ENCODE results near the gene RAP1GAP2.
"Not testable (repeated sequence)": the region's sequence is repeated elsewhere in the genome, so short reads cannot be mapped to it uniquely, and the experiment has no call there.

RAP1GAP2 gene

GRCh38 chr17:2814481-2815341 lies 18.5 kb downstream of the RAP1GAP2 start:
- no peak for DNase-seq (ENCODE audit: low spot score)

DNA sequence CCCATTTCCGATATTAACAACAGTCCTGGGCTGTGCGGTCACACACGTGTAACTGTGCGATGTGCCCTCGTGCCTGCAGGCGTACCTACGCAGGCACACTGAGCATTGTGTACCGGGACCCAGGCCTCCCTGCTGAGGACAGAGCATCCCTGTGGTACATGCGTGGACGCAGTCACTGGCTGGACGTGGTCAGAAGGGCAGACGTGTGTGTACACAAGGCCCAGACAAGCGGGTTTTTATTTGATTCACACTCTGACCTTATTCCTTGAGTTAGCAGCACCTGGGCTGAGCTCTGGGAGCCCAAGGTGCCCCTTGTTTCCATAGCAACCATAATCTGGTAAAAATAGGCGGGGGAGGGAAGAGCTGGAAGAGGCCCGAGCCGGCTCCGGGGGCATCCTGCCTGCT lies 19.5 kb downstream of the RAP1GAP2 start:
- DNase-seq (ENCODE audit: low spot score) = no peak

GRCh38 chr17:2816688-2817087 lies 20.4 kb downstream of the RAP1GAP2 start:
- no peak for DNase-seq (ENCODE audit: low spot score)

DNA sequence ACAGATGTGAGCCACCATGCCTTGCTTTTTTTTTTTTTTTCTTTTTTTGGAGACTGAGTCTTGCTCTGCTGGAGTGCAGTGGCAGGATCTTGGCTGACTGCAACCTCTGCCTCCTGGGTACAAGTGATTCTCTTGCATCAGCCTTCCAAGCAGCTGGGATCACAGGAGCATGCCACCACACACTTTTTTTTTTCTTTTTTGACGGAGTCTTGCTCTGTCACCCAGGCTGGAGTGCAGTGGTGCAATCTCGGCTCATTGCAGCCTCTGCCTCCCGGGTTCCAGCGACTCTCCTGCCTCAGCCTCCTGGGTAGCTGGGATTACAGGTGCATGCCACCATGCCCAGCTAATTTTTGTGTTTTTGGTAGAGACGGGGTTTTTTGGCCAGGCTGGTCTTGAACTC lies 23.1 kb downstream of the RAP1GAP2 start:
- DNase-seq (ENCODE audit: low spot score) = not testable (repeated sequence)

DNA sequence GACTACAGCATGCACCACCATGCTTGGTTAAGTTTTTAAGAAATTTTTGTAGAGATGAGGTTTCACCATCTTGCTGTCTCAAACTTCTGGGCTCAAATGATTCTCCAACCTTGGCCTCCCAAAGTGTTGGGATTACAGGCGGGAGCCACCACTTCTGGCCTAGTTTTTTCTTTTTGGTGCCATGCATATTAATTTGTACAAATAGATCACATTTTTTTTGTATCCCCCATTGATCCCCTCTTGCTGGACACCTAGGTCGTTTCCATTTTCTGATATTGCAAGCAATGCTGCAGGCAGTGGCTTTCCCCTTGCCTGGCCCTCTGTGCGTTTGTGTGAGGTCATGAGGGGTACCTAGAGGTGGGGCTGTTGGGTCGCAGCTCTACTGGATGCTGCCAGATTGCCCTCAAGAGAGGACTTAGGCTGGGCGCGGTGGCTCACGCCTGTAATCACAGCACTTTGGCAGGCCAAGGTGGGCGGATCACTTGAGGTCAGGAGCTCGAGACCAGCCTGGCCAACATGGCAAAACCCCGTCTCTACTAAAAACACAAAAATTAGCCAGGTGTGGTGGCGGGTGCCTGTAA lies 23.8 kb downstream of the RAP1GAP2 start:
- DNase-seq (ENCODE audit: low spot score) = no peak

- no peak for DNase-seq (ENCODE audit: low spot score)
Observed at GRCh38 chr17:2821868-2822267, 25.6 kb downstream of the RAP1GAP2 start.

DNA sequence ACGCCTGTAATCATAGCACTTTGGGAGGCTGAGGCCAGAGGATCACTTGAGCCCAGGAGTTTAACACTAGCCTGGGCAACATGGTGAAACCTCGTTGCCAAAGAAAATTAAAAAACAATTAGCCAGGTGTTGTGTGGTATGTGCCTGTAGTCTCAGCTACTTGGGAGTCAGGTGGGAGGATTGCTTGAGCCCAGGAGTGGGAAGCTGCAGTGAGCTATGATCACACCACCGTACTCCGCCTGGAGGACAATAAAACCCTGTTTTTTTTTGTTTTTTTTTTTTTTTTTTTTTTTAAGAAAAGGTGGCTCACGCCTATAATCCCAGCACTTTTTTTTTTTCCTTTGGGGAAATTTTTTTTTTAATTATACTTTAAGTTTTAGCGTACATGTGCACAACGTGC lies 26.1 kb downstream of the RAP1GAP2 start:
- no peak for DNase-seq (ENCODE audit: low spot score)

- DNase-seq (ENCODE audit: low spot score) = no peak
Observed at GRCh38 chr17:2825253-2825970, 29.2 kb downstream of the RAP1GAP2 start.

GRCh38 chr17:2828397-2829038 lies 32.3 kb downstream of the RAP1GAP2 start:
- DNase-seq (ENCODE audit: low spot score) = peak; percentile 17

DNA sequence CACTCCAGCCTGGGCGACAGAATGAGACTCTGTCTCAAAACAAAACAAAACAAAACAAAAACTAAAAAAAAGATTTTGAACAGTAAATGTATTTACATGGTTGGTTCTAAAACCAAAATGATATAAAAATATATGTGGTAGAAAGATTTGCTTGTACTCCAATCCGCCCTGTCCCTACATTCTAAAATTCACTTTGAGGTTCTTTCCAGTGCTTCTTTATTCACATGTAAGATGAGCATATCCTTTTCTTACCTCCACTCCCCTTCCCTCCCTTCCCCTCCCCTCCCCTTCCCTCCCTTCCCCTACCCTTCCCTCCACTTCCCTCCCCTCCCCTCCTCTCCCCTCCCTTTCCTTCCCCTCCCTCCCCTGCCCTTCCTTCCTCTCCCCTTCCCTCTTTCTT lies 34.4 kb downstream of the RAP1GAP2 start:
- DNase-seq (ENCODE audit: low spot score) = no peak

- no peak for DNase-seq (ENCODE audit: low spot score)
Observed at GRCh38 chr17:2835780-2836179, 39.5 kb downstream of the RAP1GAP2 start.

DNA sequence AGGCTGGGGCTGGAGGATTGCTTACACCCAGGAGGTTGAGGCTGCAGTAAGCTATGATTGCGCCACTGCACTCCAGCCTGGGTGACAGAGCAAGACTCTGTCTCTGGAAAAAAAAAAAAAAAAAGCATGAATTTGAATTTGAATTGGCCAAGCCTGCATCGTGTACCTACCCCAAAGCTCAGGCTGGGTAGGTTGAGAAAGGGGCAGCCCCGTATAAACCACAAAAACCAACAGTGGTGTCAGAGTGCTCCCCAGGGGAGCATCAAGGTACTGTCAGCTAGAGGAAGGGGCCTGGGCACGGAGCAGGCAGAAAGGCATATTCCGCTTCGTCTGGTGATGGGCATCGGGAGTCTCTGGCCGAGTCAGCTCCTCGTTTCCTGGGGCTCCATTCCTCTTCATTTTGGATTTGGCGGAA lies 40.9 kb downstream of the RAP1GAP2 start:
- no peak for DNase-seq (ENCODE audit: low spot score)

- no peak for DNase-seq (ENCODE audit: low spot score)
Observed at GRCh38 chr17:2841606-2842005, 45.4 kb downstream of the RAP1GAP2 start.

DNA sequence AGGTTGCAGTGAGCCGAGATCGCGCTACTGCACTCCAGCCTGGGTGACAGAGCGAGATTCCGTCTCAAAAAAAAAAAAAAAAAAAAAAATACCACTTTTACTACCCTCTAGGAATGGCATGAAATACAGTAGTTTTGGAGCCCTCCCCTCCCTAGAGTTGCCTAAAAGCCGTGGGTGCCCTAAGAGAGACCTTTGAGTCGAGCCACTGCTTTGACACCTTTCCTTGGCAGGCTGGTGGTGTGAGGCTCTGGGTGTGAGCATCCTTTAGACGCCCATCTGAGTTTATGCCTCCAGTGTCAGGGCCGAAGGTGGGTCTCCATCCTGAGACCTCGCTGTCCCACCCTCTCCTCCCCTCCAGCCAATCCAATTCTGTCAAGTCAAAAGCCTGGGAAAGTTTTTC lies 46.2 kb downstream of the RAP1GAP2 start:
- DNase-seq (ENCODE audit: low spot score) = no peak

DNA sequence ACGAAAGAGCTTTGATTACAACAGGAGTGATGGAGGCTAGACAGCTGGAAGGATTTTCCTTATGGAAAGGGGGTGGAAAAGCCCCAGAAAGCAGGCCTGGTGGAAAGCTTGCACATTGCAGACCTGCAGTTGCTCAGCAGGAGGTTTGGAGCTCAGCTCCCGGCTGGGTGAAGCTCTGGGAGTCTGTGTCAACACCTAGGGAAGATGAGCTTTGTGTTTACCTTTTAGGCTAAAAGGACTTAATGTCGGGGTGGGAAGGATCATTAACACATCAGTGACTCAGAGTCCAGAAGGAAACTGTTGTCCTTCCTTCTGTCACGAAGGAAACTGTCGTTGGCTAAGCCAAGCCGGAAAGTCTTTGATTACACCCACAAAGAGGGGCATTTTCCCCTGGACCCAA lies 48.2 kb downstream of the RAP1GAP2 start:
- no peak for DNase-seq (ENCODE audit: low spot score)

- no peak for DNase-seq (ENCODE audit: low spot score)
Observed at GRCh38 chr17:2847381-2848333, 51.4 kb downstream of the RAP1GAP2 start.

DNA sequence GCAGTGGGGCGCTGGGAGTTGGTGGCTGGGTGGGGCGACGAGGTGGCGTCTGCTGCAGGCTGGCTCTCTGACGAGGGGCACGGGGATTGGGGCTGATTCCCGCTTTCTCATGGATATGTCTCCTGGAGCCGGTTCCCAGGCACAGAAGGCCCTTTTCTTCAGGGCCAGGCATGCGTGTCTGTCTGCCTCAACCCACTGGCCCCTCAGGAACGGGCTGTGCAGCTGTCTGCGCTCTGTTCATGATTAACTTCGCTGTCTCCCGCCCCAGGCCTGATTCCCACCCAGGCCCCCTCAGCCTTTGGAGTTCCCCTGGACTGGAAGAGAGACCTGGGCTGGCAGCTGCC lies 53.1 kb downstream of the RAP1GAP2 start:
- DNase-seq (ENCODE audit: low spot score) = no peak

- DNase-seq (ENCODE audit: low spot score) = no peak
Observed at GRCh38 chr17:2850991-2851390, 54.8 kb downstream of the RAP1GAP2 start.

GRCh38 chr17:2851615-2852014 lies 55.4 kb downstream of the RAP1GAP2 start:
- no peak for DNase-seq (ENCODE audit: low spot score)

DNA sequence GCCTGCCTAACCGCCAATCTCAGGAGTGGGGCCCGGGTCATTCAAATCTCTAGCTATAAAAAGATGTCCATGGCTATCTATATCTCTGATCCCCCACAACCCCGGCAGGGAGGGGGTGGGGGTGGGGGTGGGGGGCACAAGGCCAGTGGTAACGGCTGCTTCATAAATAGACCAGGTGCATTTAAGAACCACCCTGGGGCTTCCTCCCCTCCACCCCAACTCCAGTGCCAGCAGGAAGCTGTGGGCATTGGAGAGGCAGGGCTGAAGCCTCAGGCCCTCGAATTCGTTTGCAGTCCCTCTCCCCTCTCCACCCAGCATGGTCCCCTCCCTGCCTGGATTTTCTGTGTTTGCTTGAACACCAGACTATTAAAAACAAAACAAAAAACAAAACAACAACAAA lies 56.0 kb downstream of the RAP1GAP2 start:
- no peak for DNase-seq (ENCODE audit: low spot score)

- DNase-seq (ENCODE audit: low spot score) = no peak
Observed at GRCh38 chr17:2852729-2853282, 56.6 kb downstream of the RAP1GAP2 start.
